HG02610 (cell line): ENCODE data around the gene MED20.

ENCODE experiments used
- ATAC-seq: cut with Tn5 transposase; IDR thresholded peaks from one replicate; pipeline ENCODE4 v1.9.1; 2021; ENCODE audit warnings: mild to moderate bottlenecking, moderate library complexity; ENCODE audit not compliant: unreplicated experiment

The MED20 gene

GRCh38 chr6:41859356-41859755 lies 61.6 kb downstream of the MED20 start:
- ATAC-seq, result no peak

- ATAC-seq, result no peak
Observed at GRCh38 chr6:41858703-41859102, 62.2 kb downstream of the MED20 start.
